CD14-positive monocyte (primary cell): ENCODE data around the gene PHYHIPL. TPM values are rescaled to one million over a fixed set of nuclear protein-coding genes. Genes with fewer than 3 reads are reported as not detected.
A peak's percentile ranks its signal among the peaks of the same experiment; 100 is the strongest.

Experiments used
- DNase-seq, 3 donors: peaks; one replicate each; pipeline ENCODE4 v3.0.0-alpha.2; 2011 to 2022
- H2AFZ ChIP-seq: 2 replicates; pipeline ENCODE4 v1.6.0; 2012; ENCODE audit warnings: mild to moderate bottlenecking, low read depth, low read length, inconsistent platforms; ENCODE audit not compliant: insufficient read depth, poor library complexity, severe bottlenecking
- H3K27ac ChIP-seq, 2 donors: 1 replicate in 1 of 2; 2 replicates in 1 of 2; pipeline ENCODE4 v1.5.1; 2012 to 2013; ENCODE audit warnings: low read length in 2 of 2, control low read depth in 1 of 2, inconsistent platforms in 1 of 2, low read depth in 1 of 2, mild to moderate bottlenecking in 1 of 2
- H3K27me3 ChIP-seq, 2 donors: one replicate each; pipeline versions ENCODE4 v1.6.0 to v1.6.1; 2011 to 2013; ENCODE audit warnings: low read length in 2 of 2; ENCODE audit not compliant: control insufficient read depth in 2 of 2, insufficient read depth in 2 of 2
- H3K36me3 ChIP-seq, 2 donors: replicated peaks in 1 of 2; 1 replicate in 1 of 2; 2 replicates in 1 of 2; pipeline versions ENCODE4 v1.5.1 to v1.6.1; 2012 to 2013; ENCODE audit warnings: low read length in 2 of 2, control low read depth in 1 of 2, inconsistent platforms in 1 of 2, mild to moderate bottlenecking in 1 of 2; ENCODE audit not compliant: insufficient read depth in 2 of 2, control insufficient read depth in 1 of 2
- H3K4me1 ChIP-seq, 2 donors: 1 replicate in 1 of 2; 2 replicates in 1 of 2; pipeline versions ENCODE4 v1.5.1 to v1.6.1; 2012 to 2013; ENCODE audit warnings: low read length in 2 of 2, control low read depth in 1 of 2, inconsistent platforms in 1 of 2, mild to moderate bottlenecking in 1 of 2, moderate library complexity in 1 of 2; ENCODE audit not compliant: insufficient read depth in 2 of 2, control insufficient read depth in 1 of 2
- H3K4me2 ChIP-seq: replicated peaks from 2 replicates; pipeline ENCODE3; 2012; ENCODE audit warnings: low read length, moderate library complexity, mild to moderate bottlenecking; ENCODE audit not compliant: poor library complexity, severe bottlenecking; ENCODE audit errors: extremely low read depth
- H3K4me3 ChIP-seq, 3 experiments: fragments of 200-600 bp in 1 of 3; sonication (generic) in 1 of 3; replicated peaks in 1 of 3; 1 replicate in 2 of 3; 2 replicates in 1 of 3; pipeline ENCODE4 v1.5.1; 2011 to 2013; ENCODE audit warnings: low read length in 3 of 3, mild to moderate bottlenecking in 3 of 3, control low read depth in 2 of 3, low read depth in 2 of 3, inconsistent platforms in 1 of 3, moderate library complexity in 1 of 3
- H3K79me2 ChIP-seq: 2 replicates; pipeline ENCODE4 v1.6.0; 2012; ENCODE audit warnings: mild to moderate bottlenecking, control low read depth, inconsistent platforms, low read length, moderate library complexity; ENCODE audit not compliant: insufficient read depth
- H3K9ac ChIP-seq: 2 replicates; pipeline ENCODE4 v1.6.0; 2017; ENCODE audit warnings: low read length, mild to moderate bottlenecking; ENCODE audit not compliant: insufficient read depth, poor library complexity, severe bottlenecking
- H3K9me3 ChIP-seq, 2 donors: replicated peaks in 1 of 2; 1 replicate in 1 of 2; 2 replicates in 1 of 2; pipeline versions ENCODE4 v1.5.1 to v1.6.1; 2012 to 2013; ENCODE audit warnings: low read length in 2 of 2, control low read depth in 1 of 2; ENCODE audit not compliant: control insufficient read depth in 1 of 2, insufficient read depth in 1 of 2
- H4K20me1 ChIP-seq: 2 replicates; pipeline ENCODE4 v1.6.0; 2012; ENCODE audit warnings: mild to moderate bottlenecking, low read length, control low read depth, moderate library complexity; ENCODE audit not compliant: insufficient read depth
- H3K27ac Mint-ChIP-seq, 7 donors: one replicate each; pipeline ENCODE4 v1.8.0; 2020; ENCODE audit warnings: mild to moderate bottlenecking in 7 of 7, mixed read lengths in 7 of 7, moderate library complexity in 6 of 7, inconsistent platforms in 2 of 7
- H3K27me3 Mint-ChIP-seq, 3 donors: one replicate each; pipeline ENCODE4 v1.8.0; 2021 to 2022; ENCODE audit warnings: low read depth in 3 of 3, mild to moderate bottlenecking in 3 of 3, mixed read lengths in 3 of 3, moderate library complexity in 3 of 3, inconsistent platforms in 1 of 3
- H3K36me3 Mint-ChIP-seq, 2 donors: one replicate each; pipeline ENCODE4 v1.8.0; 2020; ENCODE audit warnings: mixed read lengths in 2 of 2, inconsistent platforms in 1 of 2, mild to moderate bottlenecking in 1 of 2
- H3K4me1 Mint-ChIP-seq: one replicate; pipeline ENCODE4 v1.8.0; 2020; ENCODE audit warnings: mild to moderate bottlenecking, mixed read lengths
- H3K4me3 Mint-ChIP-seq, 2 donors: one replicate each; pipeline ENCODE4 v1.8.0; 2020; ENCODE audit warnings: mild to moderate bottlenecking in 2 of 2, mixed read lengths in 2 of 2, moderate library complexity in 1 of 2
- H3K9me3 Mint-ChIP-seq, 7 donors: one replicate each; pipeline ENCODE4 v1.8.0; 2020 to 2022; ENCODE audit warnings: mixed read lengths in 7 of 7, mild to moderate bottlenecking in 6 of 7, moderate library complexity in 6 of 7, inconsistent platforms in 2 of 7
- WGBS: methylation state at CpG from one replicate; pipeline ENCODE4 v1.1.5; 2013; ENCODE audit warnings: missing lambda C conversion rate; ENCODE audit not compliant: insufficient coverage; 5-methylcytosine and 5-hydroxymethylcytosine counted together
- intact Hi-C, 2 donors: fragments of 100-400 bp; cut with micrococcal nuclease; formaldehyde crosslinking; loops; one replicate each; pipeline versions ENCODE4 v1.15.0 to v1.15.1; 2023
- polyA minus RNA-seq: library from RNA; depleted of rRNA, polyadenylated mRNA; stranded (reverse); fragments of >200 nt; gene quantifications from 2 replicates; pipeline ENCODE4 v1.2.3, GENCODE V29; 2012
- polyA plus RNA-seq, 3 donors: library from polyadenylated mRNA; depleted of rRNA in 1 of 3; unstranded in 2 of 3; stranded (reverse) in 1 of 3; fragments of 300-500 nt in 2 of 3; fragments of >200 nt in 1 of 3; fragmentation: Illumina TruSeq in 2 of 3; gene quantifications; 1 replicate in 2 of 3; 2 replicates in 1 of 3; pipeline ENCODE4 v1.2.3, GENCODE V29; 2012 to 2021
- total RNA-seq, 12 experiments: library from RNA in 1 of 12; stranded (reverse) in 1 of 12; fragments of 120-200 nt in 1 of 12; gene quantifications; one replicate each; pipeline ENCODE4 v1.2.4 and lab custom pipeline; 2013 to 2026; ENCODE audit warnings: mixed read lengths in 6 of 12, inconsistent platforms in 1 of 12
- TF ChIP-seq, protein P1 (sequence below): fragments of 200-600 bp; IDR thresholded peaks from one replicate; pipeline ENCODE4 v1.8.0; 2022; ENCODE audit warnings: antibody characterized with exemption, mild to moderate bottlenecking

PHYHIPL gene
- total RNA-seq (2013), result not detected
- not detected for polyA plus RNA-seq
- not detected in 2 replicates for polyA minus RNA-seq
- total RNA-seq (lab: John Stamatoyannopoulos, UW), result 0 to 3.5 (median 0.04) reads per million in 11 experiments

- Histone ChIP-seq H3K4me2 (no peak within 1 kb of the TSS), H2AFZ (no peak within 1 kb of the TSS), H3K27ac (no peak within 1 kb of the TSS), H3K4me1 (no peaks in the 10 kb centered on the region), H3K79me2 (no peaks in the 10 kb centered on the region), H3K9ac (no peak within 1 kb of the TSS), H4K20me1 (no peaks in the 10 kb centered on the region), H3K9me3 (peaks cover 0 to 14% of the 10 kb centered on the region in 2 donors), H3K27me3 (peaks cover 18 to 37% of the 10 kb centered on the region in 2 donors), H3K36me3 (no peaks in the 10 kb centered on the region), H3K4me3 (no peak within 1 kb of the TSS)
- peaks cover 32 to 43% (median 37%) of the 10 kb centered on the region in 3 donors for H3K27me3 Mint-ChIP-seq
- no peak within 1 kb of the TSS for H3K27ac Mint-ChIP-seq
- 2% methylated on average over 78 of the region's 90 CpGs for WGBS
- no peak for DNase-seq
- peaks cover 0 to 2% (median 0%) of the 10 kb centered on the region in 7 donors for H3K9me3 Mint-ChIP-seq
- peaks cover 4% of the 10 kb centered on the region for H3K4me1 Mint-ChIP-seq
- H3K4me3 Mint-ChIP-seq, result peak within 1 kb of the TSS; percentile 39 to 78
- intact Hi-C loops, result no loop called here
- TF ChIP-seq, protein P1, sequence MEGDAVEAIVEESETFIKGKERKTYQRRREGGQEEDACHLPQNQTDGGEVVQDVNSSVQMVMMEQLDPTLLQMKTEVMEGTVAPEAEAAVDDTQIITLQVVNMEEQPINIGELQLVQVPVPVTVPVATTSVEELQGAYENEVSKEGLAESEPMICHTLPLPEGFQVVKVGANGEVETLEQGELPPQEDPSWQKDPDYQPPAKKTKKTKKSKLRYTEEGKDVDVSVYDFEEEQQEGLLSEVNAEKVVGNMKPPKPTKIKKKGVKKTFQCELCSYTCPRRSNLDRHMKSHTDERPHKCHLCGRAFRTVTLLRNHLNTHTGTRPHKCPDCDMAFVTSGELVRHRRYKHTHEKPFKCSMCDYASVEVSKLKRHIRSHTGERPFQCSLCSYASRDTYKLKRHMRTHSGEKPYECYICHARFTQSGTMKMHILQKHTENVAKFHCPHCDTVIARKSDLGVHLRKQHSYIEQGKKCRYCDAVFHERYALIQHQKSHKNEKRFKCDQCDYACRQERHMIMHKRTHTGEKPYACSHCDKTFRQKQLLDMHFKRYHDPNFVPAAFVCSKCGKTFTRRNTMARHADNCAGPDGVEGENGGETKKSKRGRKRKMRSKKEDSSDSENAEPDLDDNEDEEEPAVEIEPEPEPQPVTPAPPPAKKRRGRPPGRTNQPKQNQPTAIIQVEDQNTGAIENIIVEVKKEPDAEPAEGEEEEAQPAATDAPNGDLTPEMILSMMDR, result no peak
- no peaks in the 10 kb centered on the region for H3K36me3 Mint-ChIP-seq
Measured at GRCh38 chr10:59176241-59177030, at the start of gene PHYHIPL. Gene PHYHIPL (plus strand): TSS chr10:59176643. CDS start chr10:59176854, 211 bp downstream.

GRCh38 chr10:59126991-59127390 lies 49.5 kb upstream of the PHYHIPL start:
- no peaks in the 10 kb centered on the region for H3K27me3 ChIP-seq
- 43% methylated on average over 1 of the region's 3 CpGs for WGBS
- no peaks in the 10 kb centered on the region for H3K4me1 Mint-ChIP-seq
- H3K4me3 Mint-ChIP-seq, result no peak overlapping the region
- H3K36me3 ChIP-seq, result no peaks in the 10 kb centered on the region
- no peaks in the 10 kb centered on the region for H3K4me1 ChIP-seq
- no peaks in the 10 kb centered on the region for H4K20me1 ChIP-seq
- TF ChIP-seq, protein P1, result no peak
- intact Hi-C loops, result no loop called here
- H3K27ac ChIP-seq, result no peak overlapping the region
- H3K4me3 ChIP-seq, result no peak overlapping the region
- H3K9ac ChIP-seq, result no peak overlapping the region
- no peak overlapping the region for H3K4me2 ChIP-seq
- no peak overlapping the region for H3K27ac Mint-ChIP-seq
- H3K9me3 ChIP-seq, result peaks cover 0 to 3% of the 10 kb centered on the region in 2 donors
- H3K36me3 Mint-ChIP-seq, result no peaks in the 10 kb centered on the region
- no peaks in the 10 kb centered on the region for H3K79me2 ChIP-seq
- H2AFZ ChIP-seq, result no peak overlapping the region
- no peaks in the 10 kb centered on the region for H3K27me3 Mint-ChIP-seq
- H3K9me3 Mint-ChIP-seq, result peaks cover 0 to 3% (median 2%) of the 10 kb centered on the region in 7 donors
- no peak for DNase-seq
